Kidney epithelial cell (primary cell): Measurements from ENCODE around the gene DHRSX. TPM values are rescaled to one million over a fixed set of nuclear protein-coding genes. Genes with fewer than 3 reads are reported as not detected.

Experiments
- DNase-seq: peaks from one replicate; pipeline ENCODE4 v3.0.0-alpha.2; 2010; ENCODE audit warnings: low read depth
- H3K27me3 ChIP-seq: 2 replicates; pipeline ENCODE4 v1.6.0; 2011; ENCODE audit warnings: low read length; ENCODE audit not compliant: control insufficient read depth, insufficient read depth
- H3K36me3 ChIP-seq: 2 replicates; pipeline ENCODE4 v1.5.1; 2011; ENCODE audit warnings: low read length; ENCODE audit not compliant: control insufficient read depth, insufficient read depth
- H3K4me3 ChIP-seq: 2 replicates; pipeline ENCODE4 v1.5.1; 2011; ENCODE audit warnings: low read depth, mild to moderate bottlenecking, control low read depth, low read length
- total RNA-seq: library from RNA; depleted of rRNA; stranded (reverse); fragments of >200 nt; gene quantifications from 2 replicates; pipeline ENCODE4 v1.2.3, GENCODE V29; 2015
- TF ChIP-seq, protein P1 (sequence below): IDR thresholded peaks from 2 replicates; pipeline ENCODE4 v1.5.1; 2011; ENCODE audit warnings: mild to moderate bottlenecking, moderate library complexity, low read length, control low read depth, inconsistent platforms; ENCODE audit not compliant: insufficient read depth, poor library complexity, severe bottlenecking

Gene DHRSX
- total RNA-seq, 1 donor from 2014 or later: 31.2 TPM

DNA sequence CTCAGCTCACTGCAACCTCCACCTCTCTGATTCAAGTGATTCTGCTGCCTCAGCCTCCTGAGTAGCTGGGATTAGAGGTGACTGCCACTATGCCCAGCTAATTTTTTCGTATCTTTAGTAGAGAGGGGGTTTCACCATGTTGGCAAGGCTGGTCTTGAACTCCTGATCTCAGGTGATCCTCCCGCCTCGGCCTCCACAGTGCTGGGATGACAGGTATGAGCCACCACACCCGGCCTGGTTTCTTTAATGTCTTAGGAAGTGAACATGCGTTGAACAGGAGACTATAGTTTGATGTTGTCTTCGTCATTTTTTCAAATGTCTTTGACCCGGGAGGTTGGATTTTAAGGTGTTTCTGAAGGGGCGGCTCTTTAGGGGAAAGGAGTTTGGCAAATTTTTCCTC lies 91.0 kb downstream of the DHRSX start:
- DNase-seq: no peak
- no peaks in the 10 kb centered on the region for H3K36me3 ChIP-seq
- TF ChIP-seq, protein P1, sequence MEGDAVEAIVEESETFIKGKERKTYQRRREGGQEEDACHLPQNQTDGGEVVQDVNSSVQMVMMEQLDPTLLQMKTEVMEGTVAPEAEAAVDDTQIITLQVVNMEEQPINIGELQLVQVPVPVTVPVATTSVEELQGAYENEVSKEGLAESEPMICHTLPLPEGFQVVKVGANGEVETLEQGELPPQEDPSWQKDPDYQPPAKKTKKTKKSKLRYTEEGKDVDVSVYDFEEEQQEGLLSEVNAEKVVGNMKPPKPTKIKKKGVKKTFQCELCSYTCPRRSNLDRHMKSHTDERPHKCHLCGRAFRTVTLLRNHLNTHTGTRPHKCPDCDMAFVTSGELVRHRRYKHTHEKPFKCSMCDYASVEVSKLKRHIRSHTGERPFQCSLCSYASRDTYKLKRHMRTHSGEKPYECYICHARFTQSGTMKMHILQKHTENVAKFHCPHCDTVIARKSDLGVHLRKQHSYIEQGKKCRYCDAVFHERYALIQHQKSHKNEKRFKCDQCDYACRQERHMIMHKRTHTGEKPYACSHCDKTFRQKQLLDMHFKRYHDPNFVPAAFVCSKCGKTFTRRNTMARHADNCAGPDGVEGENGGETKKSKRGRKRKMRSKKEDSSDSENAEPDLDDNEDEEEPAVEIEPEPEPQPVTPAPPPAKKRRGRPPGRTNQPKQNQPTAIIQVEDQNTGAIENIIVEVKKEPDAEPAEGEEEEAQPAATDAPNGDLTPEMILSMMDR: no peak
- H3K27me3 ChIP-seq: no peaks in the 10 kb centered on the region
- no peak overlapping the region for H3K4me3 ChIP-seq

DNA sequence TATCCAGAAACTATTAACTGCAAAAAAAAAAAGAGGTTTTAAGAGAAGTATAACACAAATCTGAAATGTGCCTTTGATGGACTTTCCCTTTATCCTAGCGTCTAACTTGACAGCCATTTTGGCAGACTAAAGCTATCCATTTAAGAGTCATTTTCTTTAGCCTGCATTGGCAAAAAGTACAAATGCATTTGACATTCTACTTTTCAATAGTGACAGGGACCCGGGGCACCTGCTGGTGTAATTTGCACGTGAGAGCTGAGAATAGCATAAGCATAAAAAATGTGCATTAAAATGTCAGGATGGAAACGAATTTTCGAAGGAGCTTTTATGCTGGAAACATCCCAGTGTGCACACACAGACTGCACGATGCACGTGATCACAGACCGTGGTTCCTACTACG lies 91.9 kb downstream of the DHRSX start:
- no peak for DNase-seq
- no peak overlapping the region for H3K4me3 ChIP-seq
- no peaks in the 10 kb centered on the region for H3K36me3 ChIP-seq
- TF ChIP-seq, protein P1: no peak
- no peaks in the 10 kb centered on the region for H3K27me3 ChIP-seq

DNA sequence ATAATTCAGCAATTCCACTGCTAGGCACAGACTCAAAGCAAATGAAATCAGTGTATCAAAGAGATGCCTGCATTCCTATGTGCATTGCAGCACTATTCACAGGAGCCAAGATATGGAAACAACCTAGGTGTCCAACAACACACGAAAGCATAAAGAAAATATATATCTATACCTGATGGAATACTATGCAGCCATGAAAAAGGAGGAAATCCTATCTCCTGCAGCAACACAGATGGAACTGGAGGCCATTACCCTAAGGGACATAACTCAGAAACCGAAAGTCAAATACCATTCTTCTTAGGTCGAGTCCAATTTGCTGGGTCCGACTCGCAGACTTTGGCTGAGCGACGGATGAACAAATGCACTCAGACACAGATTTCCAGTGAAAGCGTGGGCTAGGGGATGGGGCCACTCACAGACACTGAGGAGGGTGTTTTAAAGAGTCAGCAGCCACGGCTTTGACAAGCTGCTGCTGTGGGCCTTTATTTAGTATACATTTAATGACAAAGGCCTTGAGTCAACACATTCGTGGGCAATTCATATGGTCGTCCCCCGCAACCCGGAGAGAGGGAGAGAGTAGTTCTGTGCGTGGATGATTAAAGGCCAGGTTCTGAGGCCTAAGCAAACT lies 93.8 kb downstream of the DHRSX start:
- H3K36me3 ChIP-seq: no peaks in the 10 kb centered on the region
- H3K4me3 ChIP-seq: no peak overlapping the region
- TF ChIP-seq, protein P1: no peak
- no peak for DNase-seq
- no peaks in the 10 kb centered on the region for H3K27me3 ChIP-seq

GRCh38 chrX:2404776-2405175 lies 96.0 kb downstream of the DHRSX start:
- Histone ChIP-seq H3K4me3 (no peak overlapping the region), H3K27me3 (no peaks in the 10 kb centered on the region), H3K36me3 (no peaks in the 10 kb centered on the region)
- no peak for DNase-seq
- TF ChIP-seq, protein P1: no peak

DNA sequence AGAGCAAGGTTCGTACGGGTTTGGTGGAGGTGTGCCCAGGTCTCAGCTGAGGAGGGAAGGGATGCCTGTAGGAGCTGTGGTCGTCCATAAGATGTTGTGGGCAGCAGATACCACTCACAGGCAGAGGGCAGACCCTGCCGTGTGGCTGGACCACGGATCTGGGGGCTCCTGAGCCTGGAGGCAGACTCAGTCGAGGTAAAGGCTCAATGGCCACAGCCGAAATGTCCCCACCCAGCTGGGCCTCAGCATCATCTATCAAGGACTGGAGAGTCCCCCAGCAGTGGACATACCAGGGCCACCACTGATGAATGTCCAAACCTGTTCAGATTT lies 98.5 kb downstream of the DHRSX start:
- Histone ChIP-seq H3K27me3 (no peaks in the 10 kb centered on the region), H3K36me3 (no peaks in the 10 kb centered on the region), H3K4me3 (no peak overlapping the region)
- DNase-seq: no peak
- TF ChIP-seq, protein P1: no peak
